Loucy (cell line): Measurements from ENCODE around the gene CACNA1D.

Experiments
- EZH2phosphoT487 ChIP-seq: fragments of 200-600 bp; IDR thresholded peaks from 2 replicates; pipeline ENCODE4 v1.6.1; 2018; ENCODE audit warnings: antibody characterized with exemption, mild to moderate bottlenecking, moderate library complexity, borderline replicate concordance
- TF ChIP-seq, protein P1 (sequence below): fragments of 200-600 bp; sonication (generic); conservative IDR thresholded peaks from 2 replicates; pipeline ENCODE4 v1.5.1; 2014; ENCODE audit warnings: mild to moderate bottlenecking, antibody characterized with exemption, low read length

DNA sequence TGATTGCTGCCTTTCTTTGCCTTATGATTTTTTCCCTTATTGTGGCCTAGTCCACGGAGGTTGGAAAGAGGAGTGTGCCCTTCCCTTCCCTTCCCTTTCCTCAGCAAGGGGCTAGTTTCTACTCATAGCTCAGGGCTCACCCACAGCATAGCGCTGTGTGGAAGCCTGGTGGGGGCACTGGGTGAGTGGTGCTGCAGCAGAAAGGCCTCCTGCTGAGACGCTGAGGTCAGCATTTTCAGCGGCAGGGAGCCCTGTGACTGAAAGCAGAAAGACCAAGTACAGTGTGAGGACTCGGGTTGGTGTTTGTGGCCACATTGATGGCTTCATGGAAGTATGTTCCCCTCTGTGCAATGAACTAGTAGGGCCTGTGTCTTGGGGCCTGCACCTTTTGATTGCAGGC, 21.9 kb downstream of the CACNA1D start:
- TF ChIP-seq, protein P1, sequence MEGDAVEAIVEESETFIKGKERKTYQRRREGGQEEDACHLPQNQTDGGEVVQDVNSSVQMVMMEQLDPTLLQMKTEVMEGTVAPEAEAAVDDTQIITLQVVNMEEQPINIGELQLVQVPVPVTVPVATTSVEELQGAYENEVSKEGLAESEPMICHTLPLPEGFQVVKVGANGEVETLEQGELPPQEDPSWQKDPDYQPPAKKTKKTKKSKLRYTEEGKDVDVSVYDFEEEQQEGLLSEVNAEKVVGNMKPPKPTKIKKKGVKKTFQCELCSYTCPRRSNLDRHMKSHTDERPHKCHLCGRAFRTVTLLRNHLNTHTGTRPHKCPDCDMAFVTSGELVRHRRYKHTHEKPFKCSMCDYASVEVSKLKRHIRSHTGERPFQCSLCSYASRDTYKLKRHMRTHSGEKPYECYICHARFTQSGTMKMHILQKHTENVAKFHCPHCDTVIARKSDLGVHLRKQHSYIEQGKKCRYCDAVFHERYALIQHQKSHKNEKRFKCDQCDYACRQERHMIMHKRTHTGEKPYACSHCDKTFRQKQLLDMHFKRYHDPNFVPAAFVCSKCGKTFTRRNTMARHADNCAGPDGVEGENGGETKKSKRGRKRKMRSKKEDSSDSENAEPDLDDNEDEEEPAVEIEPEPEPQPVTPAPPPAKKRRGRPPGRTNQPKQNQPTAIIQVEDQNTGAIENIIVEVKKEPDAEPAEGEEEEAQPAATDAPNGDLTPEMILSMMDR = no peak
- TF ChIP-seq EZH2phosphoT487 = no peak
